Neural cell (in vitro differentiated cells): ENCODE results near the gene PPP1R12B.
"Not testable (repeated sequence)": the region's sequence is repeated elsewhere in the genome, so short reads cannot be mapped to it uniquely, and the experiment has no call there.

Source experiments
- CTCF ChIP-seq: fragments of 450-650 bp; IDR thresholded peaks from 2 replicates; pipeline ENCODE4 v1.5.1; 2014; ENCODE audit warnings: antibody characterized with exemption, mild to moderate bottlenecking, moderate library complexity; ENCODE audit not compliant: poor library complexity, severe bottlenecking
- EP300 ChIP-seq: fragments of 450-650 bp; conservative IDR thresholded peaks from 2 replicates; pipeline ENCODE4 v1.6.1; 2014; ENCODE audit warnings: antibody characterized with exemption, mild to moderate bottlenecking, moderate library complexity; ENCODE audit not compliant: poor library complexity, severe bottlenecking

- not testable (repeated sequence) for TF ChIP-seq CTCF, EP300
Measured at GRCh38 chr1:202489101-202489500, 140.6 kb downstream of the PPP1R12B start.
